ENCODE results near the gene POLN. TPM values are rescaled to one million over a fixed set of nuclear protein-coding genes. Genes with fewer than 3 reads are reported as not detected.

POLN gene
- polyA plus RNA-seq, 2 of the 4 experiments (the other 2 are of a cell fraction) = 2.4 to 2.9 TPM

DNA sequence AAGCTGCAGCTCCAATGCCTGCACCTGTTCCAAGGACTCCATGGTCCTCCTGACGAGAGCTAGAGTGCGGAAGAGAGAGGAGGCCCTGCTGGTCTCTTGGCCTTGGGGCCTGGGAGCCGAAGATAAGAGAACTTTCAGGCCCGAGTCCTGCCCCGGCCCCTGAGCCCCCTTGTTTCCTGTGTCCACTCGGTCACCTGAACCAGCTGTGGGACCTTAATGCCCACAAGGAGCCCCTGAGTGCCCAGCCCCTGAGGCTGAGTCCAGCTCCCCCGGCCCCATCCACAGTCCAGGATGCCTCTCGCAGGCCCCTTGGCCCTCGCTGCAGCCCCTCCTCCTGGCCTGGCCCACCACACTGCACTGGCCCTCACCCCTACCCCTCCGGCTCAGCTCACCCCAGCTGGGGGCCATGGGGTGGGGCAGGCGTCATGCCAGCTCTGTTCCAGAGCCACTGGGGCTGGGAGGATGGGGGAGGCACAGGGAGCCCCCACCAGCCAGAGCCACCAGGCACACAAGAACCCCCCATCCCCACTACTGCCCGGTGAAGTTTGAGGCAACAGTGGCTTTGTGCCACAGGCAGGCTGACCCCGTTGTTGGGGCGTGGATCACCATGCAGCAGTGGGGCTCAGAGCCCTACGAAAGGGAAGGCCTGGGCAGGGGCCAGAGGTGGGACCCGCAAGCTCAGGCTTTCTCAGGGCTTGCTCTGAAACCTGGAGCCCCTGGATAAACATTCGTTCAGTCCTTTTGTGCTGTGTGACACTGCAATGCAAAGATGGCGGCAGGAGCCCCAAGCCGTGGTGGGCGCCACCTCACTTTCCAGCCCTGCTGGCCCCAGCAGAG is 168.7 kb downstream of the POLN start:
- Histone ChIP-seq H3K9me3 (no peaks in the 10 kb centered on the region), H3K4me1 (no peaks in the 10 kb centered on the region), H3K4me2 (no peak overlapping the region), H3K27ac (no peak overlapping the region), H3K4me3 (no peak overlapping the region)
- ATAC-seq = no peak
- CTCF ChIA-PET = no interaction called here
- no peak for DNase-seq (ENCODE audit: low read depth in 1 of 2, low spot score in 1 of 2)
- WGBS (ENCODE audit: missing lambda C conversion rate) = 88% methylated on average over 16 of the region's 20 CpGs
- POLR2A ChIA-PET = no interaction called here
- no peak for FAIRE-seq
- TF ChIP-seq FOXS1 (CRISPR knock-in tag; IDR thresholded peaks at IDR 0.05) (no peak), HOXB13 (CRISPR knock-in tag; IDR thresholded peaks at IDR 0.05; ENCODE audit: low read depth) (no peak), EHF (CRISPR knock-in tag; IDR thresholded peaks at IDR 0.05) (no peak), MYC (IDR thresholded peaks at IDR 0.05; ENCODE audit: borderline replicate concordance, low read length) (no peak), CHD2 (IDR thresholded peaks at IDR 0.05; ENCODE audit: low read length, partially characterized antibody) (no peak), KDM1A (IDR thresholded peaks at IDR 0.05; ENCODE audit: low read depth) (no peak), CBX2 (IDR thresholded peaks at IDR 0.05; ENCODE audit: borderline replicate concordance, low read depth) (no peak), HEYL (CRISPR knock-in tag; IDR thresholded peaks at IDR 0.05) (no peak), PHF8 (IDR thresholded peaks at IDR 0.05; ENCODE audit: borderline replicate concordance, low read depth) (no peak), TFCP2L1 (CRISPR knock-in tag; IDR thresholded peaks at IDR 0.05) (no peak), ZNF302 (CRISPR knock-in tag; IDR thresholded peaks at IDR 0.05) (no peak), ZFP36 (IDR thresholded peaks at IDR 0.05; ENCODE audit: borderline replicate concordance, partially characterized antibody) (no peak), GATA3 (IDR thresholded peaks at IDR 0.05; ENCODE audit: borderline replicate concordance) (no peak)
- TF ChIP-seq, protein P1, sequence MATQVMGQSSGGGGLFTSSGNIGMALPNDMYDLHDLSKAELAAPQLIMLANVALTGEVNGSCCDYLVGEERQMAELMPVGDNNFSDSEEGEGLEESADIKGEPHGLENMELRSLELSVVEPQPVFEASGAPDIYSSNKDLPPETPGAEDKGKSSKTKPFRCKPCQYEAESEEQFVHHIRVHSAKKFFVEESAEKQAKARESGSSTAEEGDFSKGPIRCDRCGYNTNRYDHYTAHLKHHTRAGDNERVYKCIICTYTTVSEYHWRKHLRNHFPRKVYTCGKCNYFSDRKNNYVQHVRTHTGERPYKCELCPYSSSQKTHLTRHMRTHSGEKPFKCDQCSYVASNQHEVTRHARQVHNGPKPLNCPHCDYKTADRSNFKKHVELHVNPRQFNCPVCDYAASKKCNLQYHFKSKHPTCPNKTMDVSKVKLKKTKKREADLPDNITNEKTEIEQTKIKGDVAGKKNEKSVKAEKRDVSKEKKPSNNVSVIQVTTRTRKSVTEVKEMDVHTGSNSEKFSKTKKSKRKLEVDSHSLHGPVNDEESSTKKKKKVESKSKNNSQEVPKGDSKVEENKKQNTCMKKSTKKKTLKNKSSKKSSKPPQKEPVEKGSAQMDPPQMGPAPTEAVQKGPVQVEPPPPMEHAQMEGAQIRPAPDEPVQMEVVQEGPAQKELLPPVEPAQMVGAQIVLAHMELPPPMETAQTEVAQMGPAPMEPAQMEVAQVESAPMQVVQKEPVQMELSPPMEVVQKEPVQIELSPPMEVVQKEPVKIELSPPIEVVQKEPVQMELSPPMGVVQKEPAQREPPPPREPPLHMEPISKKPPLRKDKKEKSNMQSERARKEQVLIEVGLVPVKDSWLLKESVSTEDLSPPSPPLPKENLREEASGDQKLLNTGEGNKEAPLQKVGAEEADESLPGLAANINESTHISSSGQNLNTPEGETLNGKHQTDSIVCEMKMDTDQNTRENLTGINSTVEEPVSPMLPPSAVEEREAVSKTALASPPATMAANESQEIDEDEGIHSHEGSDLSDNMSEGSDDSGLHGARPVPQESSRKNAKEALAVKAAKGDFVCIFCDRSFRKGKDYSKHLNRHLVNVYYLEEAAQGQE (IDR thresholded peaks at IDR 0.05) = no peak
- TF ChIP-seq, protein P2, sequence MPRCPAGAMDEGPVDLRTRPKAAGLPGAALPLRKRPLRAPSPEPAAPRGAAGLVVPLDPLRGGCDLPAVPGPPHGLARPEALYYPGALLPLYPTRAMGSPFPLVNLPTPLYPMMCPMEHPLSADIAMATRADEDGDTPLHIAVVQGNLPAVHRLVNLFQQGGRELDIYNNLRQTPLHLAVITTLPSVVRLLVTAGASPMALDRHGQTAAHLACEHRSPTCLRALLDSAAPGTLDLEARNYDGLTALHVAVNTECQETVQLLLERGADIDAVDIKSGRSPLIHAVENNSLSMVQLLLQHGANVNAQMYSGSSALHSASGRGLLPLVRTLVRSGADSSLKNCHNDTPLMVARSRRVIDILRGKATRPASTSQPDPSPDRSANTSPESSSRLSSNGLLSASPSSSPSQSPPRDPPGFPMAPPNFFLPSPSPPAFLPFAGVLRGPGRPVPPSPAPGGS (IDR thresholded peaks at IDR 0.05) = no peak
- TF ChIP-seq, protein P3, sequence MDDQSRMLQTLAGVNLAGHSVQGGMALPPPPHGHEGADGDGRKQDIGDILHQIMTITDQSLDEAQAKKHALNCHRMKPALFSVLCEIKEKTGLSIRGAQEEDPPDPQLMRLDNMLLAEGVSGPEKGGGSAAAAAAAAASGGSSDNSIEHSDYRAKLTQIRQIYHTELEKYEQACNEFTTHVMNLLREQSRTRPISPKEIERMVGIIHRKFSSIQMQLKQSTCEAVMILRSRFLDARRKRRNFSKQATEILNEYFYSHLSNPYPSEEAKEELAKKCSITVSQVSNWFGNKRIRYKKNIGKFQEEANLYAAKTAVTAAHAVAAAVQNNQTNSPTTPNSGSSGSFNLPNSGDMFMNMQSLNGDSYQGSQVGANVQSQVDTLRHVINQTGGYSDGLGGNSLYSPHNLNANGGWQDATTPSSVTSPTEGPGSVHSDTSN (IDR thresholded peaks at IDR 0.05) = no peak

DNA sequence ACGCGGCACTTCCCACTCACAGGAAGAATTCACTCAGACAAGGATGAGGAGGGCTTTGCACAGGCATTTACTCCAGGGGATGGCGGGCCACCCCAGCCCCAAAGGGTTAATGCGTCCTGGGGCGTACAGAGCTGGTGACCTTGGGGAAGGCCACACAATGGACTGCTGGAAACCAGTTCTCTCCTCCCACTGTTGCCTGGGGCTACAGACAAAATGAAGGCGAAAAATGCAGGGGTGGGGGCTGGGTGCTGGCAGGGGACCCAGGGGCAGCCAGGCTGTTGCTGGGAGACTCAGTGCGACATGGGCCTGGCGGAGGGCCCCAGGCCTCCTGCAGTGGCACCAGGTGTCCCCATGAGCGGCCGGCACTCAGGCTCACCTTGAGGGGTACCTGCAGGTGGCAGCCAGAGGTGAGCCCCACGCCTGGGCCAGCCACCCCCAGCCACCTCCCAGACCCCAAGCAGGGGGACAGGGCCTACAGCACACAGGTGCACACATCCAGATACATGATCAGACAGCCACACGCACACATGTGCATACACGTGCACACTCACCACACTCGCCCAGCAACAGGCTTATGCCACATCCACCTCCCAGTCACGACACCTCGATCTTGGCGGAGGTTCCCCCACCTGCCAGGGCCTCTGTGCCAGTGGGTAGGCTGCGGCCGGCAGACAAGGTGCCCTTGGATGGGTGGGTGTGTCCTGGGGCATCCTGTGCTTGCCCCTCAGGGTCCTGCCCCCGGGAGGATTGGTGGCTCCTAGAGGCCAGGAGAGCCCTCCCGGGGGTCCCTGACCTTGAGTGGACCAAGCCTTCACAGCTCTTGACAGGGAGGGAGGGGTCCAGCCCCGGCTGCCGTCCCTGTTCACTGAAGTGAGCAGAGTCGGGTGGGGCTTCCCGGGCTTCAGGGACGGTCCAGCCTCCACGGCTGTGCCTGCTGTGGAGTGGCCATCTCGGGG is 169.7 kb downstream of the POLN start:
- Histone ChIP-seq H3K4me3 (no peak overlapping the region), H3K4me1 (no peaks in the 10 kb centered on the region), H3K4me2 (no peak overlapping the region), H3K27ac (no peak overlapping the region), H3K9me3 (no peaks in the 10 kb centered on the region)
- POLR2A ChIA-PET = no interaction called here
- TF ChIP-seq, protein P4, sequence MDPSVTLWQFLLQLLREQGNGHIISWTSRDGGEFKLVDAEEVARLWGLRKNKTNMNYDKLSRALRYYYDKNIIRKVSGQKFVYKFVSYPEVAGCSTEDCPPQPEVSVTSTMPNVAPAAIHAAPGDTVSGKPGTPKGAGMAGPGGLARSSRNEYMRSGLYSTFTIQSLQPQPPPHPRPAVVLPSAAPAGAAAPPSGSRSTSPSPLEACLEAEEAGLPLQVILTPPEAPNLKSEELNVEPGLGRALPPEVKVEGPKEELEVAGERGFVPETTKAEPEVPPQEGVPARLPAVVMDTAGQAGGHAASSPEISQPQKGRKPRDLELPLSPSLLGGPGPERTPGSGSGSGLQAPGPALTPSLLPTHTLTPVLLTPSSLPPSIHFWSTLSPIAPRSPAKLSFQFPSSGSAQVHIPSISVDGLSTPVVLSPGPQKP (IDR thresholded peaks at IDR 0.05; ENCODE audit: low read depth, low read length) = no peak
- TF ChIP-seq CHD2 (IDR thresholded peaks at IDR 0.05; ENCODE audit: low read length, partially characterized antibody) (no peak), MAFK (IDR thresholded peaks at IDR 0.05; ENCODE audit: partially characterized antibody) (no peak), NPAS2 (CRISPR knock-in tag; IDR thresholded peaks at IDR 0.05; ENCODE audit: borderline replicate concordance) (no peak), FOSB (CRISPR knock-in tag; IDR thresholded peaks at IDR 0.05) (no peak), PHF8 (IDR thresholded peaks at IDR 0.05; ENCODE audit: borderline replicate concordance, low read depth) (no peak)
- TF ChIP-seq, protein P5, sequence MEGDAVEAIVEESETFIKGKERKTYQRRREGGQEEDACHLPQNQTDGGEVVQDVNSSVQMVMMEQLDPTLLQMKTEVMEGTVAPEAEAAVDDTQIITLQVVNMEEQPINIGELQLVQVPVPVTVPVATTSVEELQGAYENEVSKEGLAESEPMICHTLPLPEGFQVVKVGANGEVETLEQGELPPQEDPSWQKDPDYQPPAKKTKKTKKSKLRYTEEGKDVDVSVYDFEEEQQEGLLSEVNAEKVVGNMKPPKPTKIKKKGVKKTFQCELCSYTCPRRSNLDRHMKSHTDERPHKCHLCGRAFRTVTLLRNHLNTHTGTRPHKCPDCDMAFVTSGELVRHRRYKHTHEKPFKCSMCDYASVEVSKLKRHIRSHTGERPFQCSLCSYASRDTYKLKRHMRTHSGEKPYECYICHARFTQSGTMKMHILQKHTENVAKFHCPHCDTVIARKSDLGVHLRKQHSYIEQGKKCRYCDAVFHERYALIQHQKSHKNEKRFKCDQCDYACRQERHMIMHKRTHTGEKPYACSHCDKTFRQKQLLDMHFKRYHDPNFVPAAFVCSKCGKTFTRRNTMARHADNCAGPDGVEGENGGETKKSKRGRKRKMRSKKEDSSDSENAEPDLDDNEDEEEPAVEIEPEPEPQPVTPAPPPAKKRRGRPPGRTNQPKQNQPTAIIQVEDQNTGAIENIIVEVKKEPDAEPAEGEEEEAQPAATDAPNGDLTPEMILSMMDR (IDR thresholded peaks at IDR 0.05) = no peak
- FAIRE-seq (no peak), DNase-seq (ENCODE audit: low read depth in 1 of 2, low spot score in 1 of 2) (no peak), ATAC-seq (no peak)
- CTCF ChIA-PET = interaction anchor here (1.3 kb wide), 1 partner anchor 16 kb away, joined by 3 read pairs; no protein-coding TSS in a partner anchor
- WGBS (ENCODE audit: missing lambda C conversion rate) = 100% methylated on average over 8 of the region's 28 CpGs
